Astrocyte (in vitro differentiated cells and primary cell): Measurements from ENCODE around the gene PAOX. TPM values are rescaled to one million over a fixed set of nuclear protein-coding genes. Genes with fewer than 3 reads are reported as not detected.
A peak's percentile ranks its signal among the peaks of the same experiment; 100 is the strongest.

Source experiments
- DNase-seq: peaks from one replicate; pipeline ENCODE4 v3.0.0-alpha.2; 2010; ENCODE audit warnings: low read depth
- FAIRE-seq: peaks from 2 replicates; lab custom pipeline; 2011; peaks lifted over from hg19 to GRCh38; lab: Jason Lieb, UNC
- H2AFZ ChIP-seq: 2 replicates; pipeline ENCODE4 v1.6.0; 2012; ENCODE audit warnings: low read depth, low read length, inconsistent platforms
- H3K27ac ChIP-seq: 2 replicates; pipeline ENCODE4 v1.5.1; 2011; ENCODE audit warnings: low read depth, low read length, inconsistent platforms
- H3K27me3 ChIP-seq: 2 replicates; pipeline ENCODE4 v1.6.0; 2011; ENCODE audit warnings: low read length, inconsistent platforms; ENCODE audit not compliant: insufficient read depth
- H3K36me3 ChIP-seq: 2 replicates; pipeline ENCODE4 v1.5.1; 2011; ENCODE audit warnings: low read length, inconsistent platforms; ENCODE audit not compliant: insufficient read depth
- H3K4me1 ChIP-seq: 2 replicates; pipeline ENCODE4 v1.5.1; 2011; ENCODE audit warnings: low read length, inconsistent platforms; ENCODE audit not compliant: insufficient read depth
- H3K4me2 ChIP-seq: 2 replicates; pipeline ENCODE4 v1.6.0; 2012; ENCODE audit warnings: low read length, inconsistent platforms
- H3K4me3 ChIP-seq: 2 replicates; pipeline ENCODE4 v1.5.1; 2011; ENCODE audit warnings: low read depth, mild to moderate bottlenecking, low read length, inconsistent platforms; ENCODE audit not compliant: insufficient read depth
- H3K79me2 ChIP-seq: 2 replicates; pipeline ENCODE4 v1.6.0; 2012; ENCODE audit warnings: mild to moderate bottlenecking, low read length, inconsistent platforms; ENCODE audit not compliant: insufficient read depth
- H3K9ac ChIP-seq: 2 replicates; pipeline ENCODE4 v1.6.0; 2012; ENCODE audit warnings: mild to moderate bottlenecking, low read length, inconsistent platforms
- H3K9me3 ChIP-seq: 2 replicates; pipeline ENCODE4 v1.5.1; 2012; ENCODE audit warnings: low read depth, mild to moderate bottlenecking, low read length, inconsistent platforms; ENCODE audit not compliant: insufficient read depth
- H4K20me1 ChIP-seq: 2 replicates; pipeline ENCODE4 v1.6.0; 2012; ENCODE audit warnings: low read length, inconsistent platforms; ENCODE audit not compliant: insufficient read depth
- H3K27ac Mint-ChIP-seq: one replicate; pipeline ENCODE4 v1.8.0; 2021; ENCODE audit warnings: mild to moderate bottlenecking, mixed read lengths; ENCODE audit not compliant: unreplicated experiment
- H3K27me3 Mint-ChIP-seq: one replicate; pipeline ENCODE4 v1.8.0; 2021; ENCODE audit warnings: low read depth, mixed read lengths; ENCODE audit not compliant: unreplicated experiment
- H3K36me3 Mint-ChIP-seq: one replicate; pipeline ENCODE4 v1.8.0; 2021; ENCODE audit warnings: low read depth, mixed read lengths; ENCODE audit not compliant: unreplicated experiment
- H3K4me1 Mint-ChIP-seq: one replicate; pipeline ENCODE4 v1.8.0; 2021; ENCODE audit warnings: low read depth, mixed read lengths; ENCODE audit not compliant: unreplicated experiment
- H3K4me3 Mint-ChIP-seq: one replicate; pipeline ENCODE4 v1.8.0; 2021; ENCODE audit warnings: mild to moderate bottlenecking, moderate library complexity, mixed read lengths; ENCODE audit not compliant: unreplicated experiment
- H3K9me3 Mint-ChIP-seq: one replicate; pipeline ENCODE4 v1.8.0; 2021; ENCODE audit warnings: mild to moderate bottlenecking, mixed read lengths; ENCODE audit not compliant: unreplicated experiment
- CTCF ChIP-seq: IDR thresholded peaks from 2 replicates; pipeline ENCODE4 v1.5.1; 2011; ENCODE audit warnings: low read depth, mild to moderate bottlenecking, inconsistent platforms, low read length, moderate library complexity; ENCODE audit not compliant: insufficient read depth
- EZH2 ChIP-seq: IDR thresholded peaks from 2 replicates; pipeline ENCODE4 v1.6.1; 2012; ENCODE audit warnings: mild to moderate bottlenecking, low read length, inconsistent platforms; ENCODE audit not compliant: insufficient read depth
- total RNA-seq: library from RNA; stranded (reverse); gene quantifications from 2 replicates; pipeline ENCODE4 v1.2.1, GENCODE V29; 2021

Gene PAOX
- total RNA-seq, 1 donor from 2014 or later: 7.9 TPM

GRCh38 chr10:133391761-133392518 lies 12.9 kb downstream of the PAOX start:
- TF ChIP-seq EZH2: no peak
- TF ChIP-seq CTCF: no peak
- Histone ChIP-seq H3K4me2 (no peak overlapping the region), H3K9ac (no peak overlapping the region), H3K36me3 (peaks cover 2% of the 10 kb centered on the region), H3K9me3 (no peaks in the 10 kb centered on the region), H3K27ac (no peak overlapping the region), H2AFZ (no peak overlapping the region), H3K79me2 (peaks cover 29% of the 10 kb centered on the region), H4K20me1 (no peaks in the 10 kb centered on the region), H3K27me3 (no peaks in the 10 kb centered on the region), H3K4me1 (peaks cover 6% of the 10 kb centered on the region), H3K4me3 (no peak overlapping the region)
- DNase-seq: no peak
- no peak for FAIRE-seq
- no peaks in the 10 kb centered on the region for H3K27me3 Mint-ChIP-seq
- H3K36me3 Mint-ChIP-seq: peaks cover 12% of the 10 kb centered on the region
- H3K4me3 Mint-ChIP-seq: no peak overlapping the region
- no peak overlapping the region for H3K27ac Mint-ChIP-seq
- H3K4me1 Mint-ChIP-seq: peaks cover 11% of the 10 kb centered on the region
- no peaks in the 10 kb centered on the region for H3K9me3 Mint-ChIP-seq

GRCh38 chr10:133393401-133394063 lies 14.5 kb downstream of the PAOX start:
- H3K4me1 Mint-ChIP-seq: peaks cover 16% of the 10 kb centered on the region
- Histone ChIP-seq H4K20me1 (peaks cover 4% of the 10 kb centered on the region), H3K4me1 (peaks cover 6% of the 10 kb centered on the region), H3K27me3 (no peaks in the 10 kb centered on the region), H3K36me3 (peaks cover 6% of the 10 kb centered on the region), H3K4me3 (peak overlapping the region; percentile 83), H3K9ac (peak overlapping the region; percentile 88), H3K9me3 (no peaks in the 10 kb centered on the region), H3K79me2 (peaks cover 40% of the 10 kb centered on the region), H2AFZ (peak overlapping the region; percentile 61), H3K27ac (no peak overlapping the region), H3K4me2 (peak overlapping the region; percentile 95)
- no peaks in the 10 kb centered on the region for H3K27me3 Mint-ChIP-seq
- DNase-seq (no peak), FAIRE-seq (no peak)
- TF ChIP-seq EZH2 (no peak), CTCF (no peak)
- peak overlapping the region; percentile 76 for H3K4me3 Mint-ChIP-seq
- H3K9me3 Mint-ChIP-seq: no peaks in the 10 kb centered on the region
- peaks cover 17% of the 10 kb centered on the region for H3K36me3 Mint-ChIP-seq
- H3K27ac Mint-ChIP-seq: no peak overlapping the region
